Kidney epithelial cell (primary cell): ENCODE measurements around the gene ST6GAL1. TPM values are rescaled to one million over a fixed set of nuclear protein-coding genes. Genes with fewer than 3 reads are reported as not detected.

ENCODE experiments used
- DNase-seq: peaks from one replicate; pipeline ENCODE4 v3.0.0-alpha.2; 2010; ENCODE audit warnings: low read depth
- H3K27me3 ChIP-seq: 2 replicates; pipeline ENCODE4 v1.6.0; 2011; ENCODE audit warnings: low read length; ENCODE audit not compliant: control insufficient read depth, insufficient read depth
- H3K36me3 ChIP-seq: 2 replicates; pipeline ENCODE4 v1.5.1; 2011; ENCODE audit warnings: low read length; ENCODE audit not compliant: control insufficient read depth, insufficient read depth
- H3K4me3 ChIP-seq: 2 replicates; pipeline ENCODE4 v1.5.1; 2011; ENCODE audit warnings: low read depth, mild to moderate bottlenecking, control low read depth, low read length
- total RNA-seq: library from RNA; depleted of rRNA; stranded (reverse); fragments of >200 nt; gene quantifications from 2 replicates; pipeline ENCODE4 v1.2.3, GENCODE V29; 2015
- TF ChIP-seq, protein P1 (sequence below): IDR thresholded peaks from 2 replicates; pipeline ENCODE4 v1.5.1; 2011; ENCODE audit warnings: mild to moderate bottlenecking, moderate library complexity, low read length, control low read depth, inconsistent platforms; ENCODE audit not compliant: insufficient read depth, poor library complexity, severe bottlenecking

ST6GAL1 gene
- total RNA-seq, 1 donor from 2014 or later: 44.7 TPM

DNA sequence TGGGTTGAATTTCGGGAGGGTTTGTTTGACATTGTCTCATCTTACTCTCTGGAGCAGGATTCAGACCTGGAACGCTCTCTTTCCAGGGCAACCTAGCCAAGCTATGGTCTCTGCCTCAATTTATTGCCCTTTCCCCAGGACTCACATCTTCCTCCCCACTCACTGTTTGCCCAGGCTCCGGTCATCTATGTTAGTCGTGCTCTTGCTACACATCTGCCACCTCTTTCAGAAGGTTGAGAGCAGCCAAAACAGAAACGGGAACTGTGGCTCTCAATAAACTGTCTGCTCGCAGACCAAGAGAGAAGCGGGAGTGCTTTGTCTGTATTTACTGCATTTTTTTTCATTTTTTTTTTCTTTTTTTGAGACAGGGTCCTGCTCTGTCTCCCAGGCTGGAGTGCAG, 81.6 kb downstream of the ST6GAL1 start:
- TF ChIP-seq, protein P1, sequence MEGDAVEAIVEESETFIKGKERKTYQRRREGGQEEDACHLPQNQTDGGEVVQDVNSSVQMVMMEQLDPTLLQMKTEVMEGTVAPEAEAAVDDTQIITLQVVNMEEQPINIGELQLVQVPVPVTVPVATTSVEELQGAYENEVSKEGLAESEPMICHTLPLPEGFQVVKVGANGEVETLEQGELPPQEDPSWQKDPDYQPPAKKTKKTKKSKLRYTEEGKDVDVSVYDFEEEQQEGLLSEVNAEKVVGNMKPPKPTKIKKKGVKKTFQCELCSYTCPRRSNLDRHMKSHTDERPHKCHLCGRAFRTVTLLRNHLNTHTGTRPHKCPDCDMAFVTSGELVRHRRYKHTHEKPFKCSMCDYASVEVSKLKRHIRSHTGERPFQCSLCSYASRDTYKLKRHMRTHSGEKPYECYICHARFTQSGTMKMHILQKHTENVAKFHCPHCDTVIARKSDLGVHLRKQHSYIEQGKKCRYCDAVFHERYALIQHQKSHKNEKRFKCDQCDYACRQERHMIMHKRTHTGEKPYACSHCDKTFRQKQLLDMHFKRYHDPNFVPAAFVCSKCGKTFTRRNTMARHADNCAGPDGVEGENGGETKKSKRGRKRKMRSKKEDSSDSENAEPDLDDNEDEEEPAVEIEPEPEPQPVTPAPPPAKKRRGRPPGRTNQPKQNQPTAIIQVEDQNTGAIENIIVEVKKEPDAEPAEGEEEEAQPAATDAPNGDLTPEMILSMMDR: no peak
- Histone ChIP-seq H3K36me3 (no peaks in the 10 kb centered on the region), H3K27me3 (no peaks in the 10 kb centered on the region), H3K4me3 (no peak overlapping the region)
- no peak for DNase-seq

DNA sequence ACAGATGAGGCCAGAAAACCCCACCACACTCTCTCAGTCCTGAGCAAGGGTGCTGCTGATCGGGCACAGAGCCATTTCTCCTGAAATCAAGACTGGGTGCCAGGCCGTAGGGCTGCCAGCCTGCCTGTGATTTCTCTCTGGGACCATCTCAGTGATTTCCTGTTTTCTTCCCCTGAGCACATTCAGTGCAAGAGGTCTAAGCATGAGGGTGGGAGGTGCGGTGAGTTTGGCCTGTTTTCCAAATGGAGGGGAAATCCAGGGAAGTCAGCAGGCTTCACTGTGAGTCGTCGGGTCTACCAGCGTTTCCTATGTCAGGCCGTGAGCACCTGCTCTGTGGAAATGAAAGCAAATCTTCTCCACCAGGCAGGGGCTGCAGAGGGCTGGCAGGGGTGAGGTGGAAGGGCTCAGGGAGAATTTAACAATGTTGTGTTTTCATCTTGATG, 82.3 kb downstream of the ST6GAL1 start:
- Histone ChIP-seq H3K27me3 (no peaks in the 10 kb centered on the region), H3K4me3 (no peak overlapping the region), H3K36me3 (no peaks in the 10 kb centered on the region)
- no peak for DNase-seq
- TF ChIP-seq, protein P1: no peak

DNA sequence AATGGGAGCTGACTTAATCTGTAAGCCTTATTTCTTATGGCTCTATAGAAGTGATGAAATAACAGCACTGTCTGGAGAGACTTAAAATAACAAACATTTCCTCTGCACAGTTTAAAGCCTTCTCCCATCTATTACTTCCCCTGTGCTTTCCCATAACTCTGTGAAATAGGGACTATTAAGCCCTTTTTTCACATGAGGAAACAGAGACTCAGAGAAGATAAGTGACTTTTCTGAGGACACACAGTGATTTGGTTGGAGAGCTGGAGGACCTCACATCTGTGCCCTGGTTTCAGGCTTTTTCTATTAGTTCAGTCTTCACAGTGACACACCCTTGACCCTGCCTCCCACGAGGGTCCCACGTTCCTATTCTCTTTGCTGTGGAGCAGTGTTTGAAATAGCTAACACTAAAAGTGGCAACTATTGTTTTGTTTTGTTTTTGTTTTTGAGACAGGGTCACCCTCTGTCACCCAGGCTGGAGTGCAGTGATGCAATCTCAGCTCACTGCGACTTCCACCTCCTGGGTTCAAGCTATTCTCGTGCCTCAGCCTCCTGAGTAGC, 82.9 kb downstream of the ST6GAL1 start:
- no peak for DNase-seq
- Histone ChIP-seq H3K36me3 (no peaks in the 10 kb centered on the region), H3K4me3 (no peak overlapping the region), H3K27me3 (no peaks in the 10 kb centered on the region)
- TF ChIP-seq, protein P1: no peak

DNA sequence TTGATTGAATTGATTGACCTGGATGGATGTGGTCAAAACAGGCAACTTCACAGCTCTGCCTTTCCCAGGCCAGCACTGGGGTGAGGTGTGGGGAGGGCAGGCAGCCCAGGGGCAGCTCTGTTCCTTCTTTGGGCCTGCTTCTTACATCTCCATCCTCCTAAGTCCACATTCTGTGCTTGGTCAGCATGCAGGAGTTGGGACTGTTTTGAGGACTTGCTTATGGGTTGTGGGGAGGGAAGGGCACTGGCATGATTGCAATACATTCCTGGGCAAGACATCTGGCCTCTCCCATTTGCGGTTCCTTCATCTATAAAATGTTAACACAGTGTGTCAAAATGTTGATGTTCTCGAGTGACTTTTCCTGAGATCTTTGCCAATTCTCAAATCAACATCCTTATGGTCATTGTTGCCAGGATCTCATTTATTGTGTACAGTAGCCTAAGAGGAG, 84.1 kb downstream of the ST6GAL1 start:
- H3K4me3 ChIP-seq: no peak overlapping the region
- no peaks in the 10 kb centered on the region for H3K27me3 ChIP-seq
- TF ChIP-seq, protein P1: no peak
- DNase-seq: no peak
- no peaks in the 10 kb centered on the region for H3K36me3 ChIP-seq

DNA sequence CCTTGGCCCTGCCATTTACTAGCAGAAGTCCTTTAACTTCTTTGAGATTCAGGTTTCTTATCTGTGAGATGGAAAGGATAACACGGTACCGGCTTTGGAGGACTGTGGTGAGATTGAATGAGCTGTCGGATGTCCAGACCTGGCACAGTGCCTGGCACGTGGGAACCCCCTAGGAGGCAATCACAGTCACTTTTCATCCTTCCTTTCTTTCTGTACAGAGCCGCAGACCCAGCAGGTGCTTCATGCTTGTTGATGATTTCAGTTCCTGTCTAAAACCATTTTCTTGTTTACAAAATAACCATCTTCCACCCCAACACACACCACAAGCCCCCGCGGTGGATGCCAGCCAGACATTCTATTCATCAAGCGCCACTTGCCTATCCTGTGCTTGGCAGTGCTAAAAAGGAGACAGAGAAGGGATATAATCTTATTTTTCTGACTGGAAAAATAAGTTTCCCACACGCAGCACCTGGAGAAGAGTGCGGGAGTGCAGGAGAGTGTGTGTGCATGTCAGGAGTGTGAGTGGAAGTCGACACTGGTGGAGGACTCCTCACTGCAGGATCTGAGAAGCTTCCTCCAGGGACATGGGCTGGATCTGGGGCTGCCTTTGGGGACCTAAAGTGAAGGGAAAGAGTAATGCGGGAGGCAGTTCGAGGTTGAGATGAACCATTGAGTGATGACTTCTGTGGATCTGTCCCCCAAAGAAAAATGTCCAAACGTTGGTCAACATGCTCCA, 85.7 kb downstream of the ST6GAL1 start:
- Histone ChIP-seq H3K27me3 (no peaks in the 10 kb centered on the region), H3K36me3 (no peaks in the 10 kb centered on the region), H3K4me3 (no peak overlapping the region)
- no peak for DNase-seq
- TF ChIP-seq, protein P1: no peak
